ENCODE results near the gene ACCSL. TPM values are rescaled to one million over a fixed set of nuclear protein-coding genes. Genes with fewer than 3 reads are reported as not detected.

The ACCSL gene
- polyA plus RNA-seq, 2 donors = not detected

GRCh38 chr11:44046182-44046581 lies 1.6 kb upstream of the ACCSL start:
- Histone ChIP-seq H3K4me1 (ENCODE audit: control insufficient read depth in 2 of 2, insufficient read depth in 2 of 2, low read length in 1 of 2) (no peaks in the 10 kb centered on the region), H3K9me3 (ENCODE audit: control insufficient read depth in 2 of 2, insufficient read depth in 1 of 2, low read depth in 1 of 2, low read length in 1 of 2) (peaks cover 0 to 1% of the 10 kb centered on the region in 2 donors), H3K27me3 (ENCODE audit: control insufficient read depth in 1 of 2, insufficient read depth in 2 of 2, low read length in 2 of 2) (no peaks in the 10 kb centered on the region), H3K4me3 (ENCODE audit: low read depth in 1 of 2, low read length in 2 of 2) (no peak overlapping the region), H3K36me3 (ENCODE audit: control insufficient read depth in 2 of 2, insufficient read depth in 2 of 2, low read length in 1 of 2) (no peaks in the 10 kb centered on the region), H3K27ac (ENCODE audit: low read depth in 2 of 2, low read length in 1 of 2) (no peak overlapping the region)
- 69 to 85% methylated on average over 2 of the region's 2 CpGs for WGBS, 2 donors

- Histone ChIP-seq H3K36me3 (ENCODE audit: control insufficient read depth in 2 of 2, insufficient read depth in 2 of 2, low read length in 1 of 2) (no peaks in the 10 kb centered on the region), H3K9me3 (ENCODE audit: control insufficient read depth in 2 of 2, insufficient read depth in 1 of 2, low read depth in 1 of 2, low read length in 1 of 2) (peaks cover 0 to 1% of the 10 kb centered on the region in 2 donors), H3K4me3 (ENCODE audit: low read depth in 1 of 2, low read length in 2 of 2) (no peak overlapping the region), H3K27ac (ENCODE audit: low read depth in 2 of 2, low read length in 1 of 2) (no peak overlapping the region), H3K4me1 (ENCODE audit: control insufficient read depth in 2 of 2, insufficient read depth in 2 of 2, low read length in 1 of 2) (no peaks in the 10 kb centered on the region), H3K27me3 (ENCODE audit: control insufficient read depth in 1 of 2, insufficient read depth in 2 of 2, low read length in 2 of 2) (no peaks in the 10 kb centered on the region)
- WGBS, 2 donors = 67 to 68% methylated on average over 2 of the region's 2 CpGs
Measured at GRCh38 chr11:44047298-44047697, 483 bp upstream of the ACCSL start.

- Histone ChIP-seq H3K4me3 (ENCODE audit: low read depth in 1 of 2, low read length in 2 of 2) (no peak overlapping the region), H3K27ac (ENCODE audit: low read depth in 2 of 2, low read length in 1 of 2) (no peak overlapping the region), H3K9me3 (ENCODE audit: control insufficient read depth in 2 of 2, insufficient read depth in 1 of 2, low read depth in 1 of 2, low read length in 1 of 2) (peaks cover 0 to 1% of the 10 kb centered on the region in 2 donors), H3K36me3 (ENCODE audit: control insufficient read depth in 2 of 2, insufficient read depth in 2 of 2, low read length in 1 of 2) (no peaks in the 10 kb centered on the region), H3K27me3 (ENCODE audit: control insufficient read depth in 1 of 2, insufficient read depth in 2 of 2, low read length in 2 of 2) (no peaks in the 10 kb centered on the region), H3K4me1 (ENCODE audit: control insufficient read depth in 2 of 2, insufficient read depth in 2 of 2, low read length in 1 of 2) (no peaks in the 10 kb centered on the region)
- WGBS, 2 donors = 70 to 83% methylated on average over 3 of the region's 3 CpGs
Measured at GRCh38 chr11:44049832-44050231, 2.1 kb downstream of the ACCSL start.

GRCh38 chr11:44051171-44051570 lies 3.4 kb downstream of the ACCSL start:
- H3K4me1 ChIP-seq (ENCODE audit: control insufficient read depth in 2 of 2, insufficient read depth in 2 of 2, low read length in 1 of 2) = no peaks in the 10 kb centered on the region

DNA sequence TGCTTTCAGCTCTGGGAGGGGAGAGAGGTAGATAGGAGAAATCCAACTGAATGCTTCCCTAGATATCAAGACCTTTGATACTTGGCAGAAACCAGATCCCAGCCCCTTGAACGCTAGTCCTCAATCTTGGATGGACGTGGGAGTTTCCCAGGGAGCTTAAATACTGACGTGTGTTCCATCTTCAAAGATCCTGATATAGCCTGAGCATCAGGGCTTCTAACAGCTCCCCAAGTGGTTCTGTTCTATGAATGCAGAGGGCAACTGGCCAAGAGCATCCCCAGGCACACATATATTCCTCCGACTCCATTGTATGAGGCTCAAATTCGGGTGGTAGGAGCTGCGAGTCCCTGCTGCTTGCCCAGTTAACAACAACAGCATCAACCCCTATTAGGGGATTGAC lies 9.6 kb downstream of the ACCSL start:
- H3K27me3 ChIP-seq (ENCODE audit: control insufficient read depth in 1 of 2, insufficient read depth in 2 of 2, low read length in 2 of 2) = no peaks in the 10 kb centered on the region
- no peaks in the 10 kb centered on the region for H3K36me3 ChIP-seq (ENCODE audit: control insufficient read depth in 2 of 2, insufficient read depth in 2 of 2, low read length in 1 of 2)
- H3K9me3 ChIP-seq (ENCODE audit: control insufficient read depth in 2 of 2, insufficient read depth in 1 of 2, low read depth in 1 of 2, low read length in 1 of 2) = no peaks in the 10 kb centered on the region
- WGBS, 2 donors = 78 to 86% methylated on average over 6 of the region's 6 CpGs
- no peak overlapping the region for H3K4me3 ChIP-seq (ENCODE audit: low read depth in 1 of 2, low read length in 2 of 2)
- no peaks in the 10 kb centered on the region for H3K4me1 ChIP-seq (ENCODE audit: control insufficient read depth in 2 of 2, insufficient read depth in 2 of 2, low read length in 1 of 2)
- no peak overlapping the region for H3K27ac ChIP-seq (ENCODE audit: low read depth in 2 of 2, low read length in 1 of 2)

More at GRCh38 chr11:44051171-44051570, 3.4 kb downstream of the ACCSL start:
- Histone ChIP-seq H3K4me3 (ENCODE audit: low read depth in 1 of 2, low read length in 2 of 2) (no peak overlapping the region), H3K36me3 (ENCODE audit: control insufficient read depth in 2 of 2, insufficient read depth in 2 of 2, low read length in 1 of 2) (no peaks in the 10 kb centered on the region), H3K27ac (ENCODE audit: low read depth in 2 of 2, low read length in 1 of 2) (no peak overlapping the region), H3K9me3 (ENCODE audit: control insufficient read depth in 2 of 2, insufficient read depth in 1 of 2, low read depth in 1 of 2, low read length in 1 of 2) (peaks cover 0 to 1% of the 10 kb centered on the region in 2 donors), H3K27me3 (ENCODE audit: control insufficient read depth in 1 of 2, insufficient read depth in 2 of 2, low read length in 2 of 2) (no peaks in the 10 kb centered on the region)
- 91% methylated on average over 4 of the region's 4 CpGs for WGBS, 2 donors

GRCh38 chr11:44058275-44058674 lies 10.5 kb downstream of the ACCSL start:
- Histone ChIP-seq H3K4me1 (ENCODE audit: control insufficient read depth in 2 of 2, insufficient read depth in 2 of 2, low read length in 1 of 2) (no peaks in the 10 kb centered on the region), H3K27me3 (ENCODE audit: control insufficient read depth in 1 of 2, insufficient read depth in 2 of 2, low read length in 2 of 2) (no peaks in the 10 kb centered on the region), H3K9me3 (ENCODE audit: control insufficient read depth in 2 of 2, insufficient read depth in 1 of 2, low read depth in 1 of 2, low read length in 1 of 2) (no peaks in the 10 kb centered on the region), H3K36me3 (ENCODE audit: control insufficient read depth in 2 of 2, insufficient read depth in 2 of 2, low read length in 1 of 2) (no peaks in the 10 kb centered on the region), H3K27ac (ENCODE audit: low read depth in 2 of 2, low read length in 1 of 2) (no peak overlapping the region), H3K4me3 (ENCODE audit: low read depth in 1 of 2, low read length in 2 of 2) (no peak overlapping the region)
- WGBS, 2 donors = 76 to 90% methylated on average over 6 of the region's 6 CpGs

DNA sequence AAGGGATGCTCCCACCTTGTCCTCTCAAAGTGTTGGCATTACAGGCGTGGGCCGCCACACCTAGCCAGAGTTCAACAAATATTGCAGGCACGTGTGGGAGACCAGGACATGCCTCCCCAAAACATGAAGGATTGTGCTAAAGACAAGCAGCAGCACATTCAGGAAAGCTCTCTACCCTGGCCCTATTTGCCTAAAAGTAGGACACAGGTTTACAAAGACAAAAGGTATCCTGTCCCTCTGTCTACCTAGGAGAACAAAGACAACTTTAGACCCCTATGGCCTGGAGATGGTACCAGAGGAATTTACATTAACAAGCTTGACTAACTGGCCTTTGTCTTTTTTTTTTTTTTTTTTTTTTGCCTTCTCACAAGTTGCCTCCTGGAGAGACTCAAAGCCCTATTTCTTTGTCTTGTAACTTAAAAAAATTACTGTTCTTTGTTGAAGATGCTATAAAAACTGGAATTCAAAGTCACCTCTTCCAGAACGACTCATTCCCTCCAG lies 17.4 kb downstream of the ACCSL start:
- Histone ChIP-seq H3K27me3 (ENCODE audit: control insufficient read depth in 1 of 2, insufficient read depth in 2 of 2, low read length in 2 of 2) (no peaks in the 10 kb centered on the region), H3K27ac (ENCODE audit: low read depth in 2 of 2, low read length in 1 of 2) (peak overlapping the region in 1 of 2 donors; percentile 99), H3K36me3 (ENCODE audit: control insufficient read depth in 2 of 2, insufficient read depth in 2 of 2, low read length in 1 of 2) (peaks cover 0 to 2% of the 10 kb centered on the region in 2 donors), H3K9me3 (ENCODE audit: control insufficient read depth in 2 of 2, insufficient read depth in 1 of 2, low read depth in 1 of 2, low read length in 1 of 2) (no peaks in the 10 kb centered on the region), H3K4me1 (ENCODE audit: control insufficient read depth in 2 of 2, insufficient read depth in 2 of 2, low read length in 1 of 2) (peaks cover 0 to 2% of the 10 kb centered on the region in 2 donors), H3K4me3 (ENCODE audit: low read depth in 1 of 2, low read length in 2 of 2) (no peak overlapping the region)
- WGBS, 2 donors = 50 to 53% methylated on average over 4 of the region's 4 CpGs

DNA sequence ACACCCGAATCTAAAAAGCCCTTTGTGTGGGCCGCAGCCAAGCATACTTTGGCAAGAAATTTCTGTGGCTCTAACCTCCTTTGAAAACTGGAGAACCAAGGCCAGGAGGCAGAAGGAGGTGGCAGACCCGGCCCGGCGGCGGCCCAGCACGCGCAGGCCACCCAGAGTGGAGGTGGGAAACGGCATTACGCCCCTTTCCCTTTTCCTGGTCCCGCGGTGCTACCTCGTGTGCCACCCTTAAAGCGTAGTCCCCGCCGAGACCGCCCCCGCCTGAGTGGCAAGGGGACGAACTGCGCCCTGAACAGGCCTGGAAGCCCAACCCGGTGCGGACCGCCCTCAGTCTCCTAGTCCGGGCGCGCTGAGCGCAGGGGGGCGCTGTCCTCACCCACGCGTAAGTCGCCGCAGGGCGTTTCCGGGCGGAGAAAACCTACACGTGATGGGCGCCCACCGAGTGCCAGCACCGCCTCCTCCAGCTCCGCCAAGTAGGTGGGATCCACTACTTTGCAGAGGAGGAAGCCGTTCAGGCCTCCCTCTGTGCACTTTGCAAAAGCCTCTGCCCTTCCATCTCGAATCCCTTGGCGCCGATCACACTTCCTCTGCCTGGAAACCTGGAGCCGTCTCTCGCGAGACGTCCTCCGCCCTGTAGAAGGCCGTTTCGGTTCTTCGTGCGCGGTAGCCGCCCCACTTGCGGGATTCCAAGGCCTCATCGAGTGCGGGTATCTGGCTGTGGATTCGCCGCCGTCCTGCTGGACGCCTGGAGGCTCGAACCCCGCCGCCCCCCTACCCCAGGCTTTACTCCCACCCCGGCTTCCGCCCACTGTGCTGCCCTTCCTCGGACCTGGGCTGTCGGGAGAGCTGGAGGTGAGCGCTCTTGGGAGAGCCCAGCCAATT lies 18.3 kb downstream of the ACCSL start, which contains the start of gene ACCS:
Gene ACCS (plus strand): TSS at position 430 of the 891 bp plus-strand sequence. CDS start 1,358 bp downstream, outside the sequence.
- Histone ChIP-seq H3K4me1 (ENCODE audit: control insufficient read depth in 2 of 2, insufficient read depth in 2 of 2, low read length in 1 of 2) (peaks cover 0 to 2% of the 10 kb centered on the region in 2 donors), H3K9me3 (ENCODE audit: control insufficient read depth in 2 of 2, insufficient read depth in 1 of 2, low read depth in 1 of 2, low read length in 1 of 2) (no peaks in the 10 kb centered on the region), H3K27ac (ENCODE audit: low read depth in 2 of 2, low read length in 1 of 2) (peak within 1 kb of the TSS; percentile 95 to 99), H3K27me3 (ENCODE audit: control insufficient read depth in 1 of 2, insufficient read depth in 2 of 2, low read length in 2 of 2) (no peaks in the 10 kb centered on the region), H3K4me3 (ENCODE audit: low read depth in 1 of 2, low read length in 2 of 2) (peak within 1 kb of the TSS; percentile 80 to 83), H3K36me3 (ENCODE audit: control insufficient read depth in 2 of 2, insufficient read depth in 2 of 2, low read length in 1 of 2) (peaks cover 0 to 2% of the 10 kb centered on the region in 2 donors)
- WGBS, 2 donors = 0% methylated on average over 69 to 70 of the region's 70 CpGs

DNA sequence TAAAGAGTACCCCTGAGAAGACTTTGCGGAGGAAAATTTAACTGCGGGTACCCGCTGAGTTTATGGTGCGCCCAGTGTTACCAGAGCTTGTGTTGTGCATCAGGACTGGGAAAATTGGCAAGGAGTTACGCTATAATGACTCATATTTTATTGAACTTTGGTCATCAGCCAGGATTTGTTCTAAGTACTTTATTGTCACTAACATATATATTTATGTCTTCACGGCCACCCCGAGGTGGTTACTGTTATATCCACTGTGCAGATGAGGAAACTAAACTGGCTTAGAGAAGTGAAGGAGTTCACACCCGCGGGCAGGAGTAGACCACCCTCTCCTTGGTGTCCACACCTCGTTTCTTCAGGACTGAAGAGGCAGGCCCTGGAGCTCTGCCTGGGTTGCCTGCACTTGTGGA lies 19.0 kb downstream of the ACCSL start:
- Histone ChIP-seq H3K27me3 (ENCODE audit: control insufficient read depth in 1 of 2, insufficient read depth in 2 of 2, low read length in 2 of 2) (no peaks in the 10 kb centered on the region), H3K36me3 (ENCODE audit: control insufficient read depth in 2 of 2, insufficient read depth in 2 of 2, low read length in 1 of 2) (peaks cover 0 to 2% of the 10 kb centered on the region in 2 donors), H3K9me3 (ENCODE audit: control insufficient read depth in 2 of 2, insufficient read depth in 1 of 2, low read depth in 1 of 2, low read length in 1 of 2) (no peaks in the 10 kb centered on the region), H3K4me1 (ENCODE audit: control insufficient read depth in 2 of 2, insufficient read depth in 2 of 2, low read length in 1 of 2) (peaks cover 0 to 2% of the 10 kb centered on the region in 2 donors), H3K4me3 (ENCODE audit: low read depth in 1 of 2, low read length in 2 of 2) (peak overlapping the region; percentile 80 to 83), H3K27ac (ENCODE audit: low read depth in 2 of 2, low read length in 1 of 2) (peak overlapping the region; percentile 95 to 99)
- 9 to 31% methylated on average over 10 of the region's 10 CpGs for WGBS, 2 donors
